ENCODE data around the gene USP16.

The USP16 gene

GRCh38 chr21:29017639-29018237 is 6.7 kb upstream of the USP16 start:
- TF ChIP-seq CTCF (conservative IDR thresholded peaks at IDR 0.05; ENCODE audit: low read depth, low read length), result no peak
- H3K4me3 ChIP-seq (ENCODE audit: low read length), result peak overlapping the region; percentile 88
- no peak for DNase-seq (ENCODE audit: low read depth)

- peak overlapping the region; percentile 88 for H3K4me3 ChIP-seq (ENCODE audit: low read length)
- no peak for TF ChIP-seq CTCF (conservative IDR thresholded peaks at IDR 0.05; ENCODE audit: low read depth, low read length)
- no peak for DNase-seq (ENCODE audit: low read depth)
Observed at GRCh38 chr21:29018540-29018939, 5.9 kb upstream of the USP16 start.

GRCh38 chr21:29022166-29022565 is 2.3 kb upstream of the USP16 start:
- H3K4me3 ChIP-seq (ENCODE audit: low read length), result no peak overlapping the region
- no peak for TF ChIP-seq CTCF (conservative IDR thresholded peaks at IDR 0.05; ENCODE audit: low read depth, low read length)
- no peak for DNase-seq (ENCODE audit: low read depth)

DNA sequence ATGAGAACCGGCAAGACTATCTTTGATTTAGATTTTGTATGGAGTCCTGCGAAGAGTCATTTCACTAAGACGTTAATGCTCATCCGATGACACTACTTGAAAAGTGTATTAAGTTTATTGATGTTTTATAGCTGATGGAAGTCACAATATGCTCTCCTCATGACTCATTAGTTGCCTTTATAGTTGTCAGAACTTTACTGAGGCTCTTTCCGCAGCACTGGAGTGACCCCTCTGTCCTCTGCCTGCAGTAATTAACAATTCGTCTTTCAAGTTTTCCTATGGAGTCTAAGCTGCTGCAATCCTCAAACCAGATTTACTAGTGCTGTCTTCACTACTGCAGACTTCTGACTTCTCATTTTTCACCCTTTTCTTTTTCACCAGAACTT is 853 bp downstream of the USP16 start:
- peak overlapping the region; percentile 89 for H3K4me3 ChIP-seq (ENCODE audit: low read length)
- no peak for DNase-seq (ENCODE audit: low read depth)
- no peak for TF ChIP-seq CTCF (conservative IDR thresholded peaks at IDR 0.05; ENCODE audit: low read depth, low read length)

GRCh38 chr21:29029524-29029923 is 5.1 kb downstream of the USP16 start:
- TF ChIP-seq CTCF (conservative IDR thresholded peaks at IDR 0.05; ENCODE audit: low read depth, low read length), result no peak
- no peak overlapping the region for H3K4me3 ChIP-seq (ENCODE audit: low read length)
- no peak for DNase-seq (ENCODE audit: low read depth)

DNA sequence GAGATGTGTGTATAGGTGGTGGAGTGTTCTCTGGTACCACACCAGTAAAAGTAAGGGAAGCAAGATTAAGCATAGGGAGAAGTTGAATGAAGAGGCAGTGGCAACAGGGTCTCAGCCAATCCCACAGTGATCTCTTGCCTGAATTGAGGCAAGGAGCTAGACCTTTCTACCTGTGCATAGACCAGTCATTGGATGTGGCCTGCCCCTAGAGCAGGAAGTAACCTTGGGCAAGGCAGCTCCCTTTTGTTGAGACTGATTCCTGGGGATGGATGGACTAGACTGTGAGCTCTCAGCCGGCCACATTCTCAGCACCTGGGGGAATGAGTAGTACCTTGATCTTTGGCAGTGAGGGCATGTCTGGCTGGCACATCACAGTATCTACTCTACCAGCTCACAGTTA is 6.4 kb downstream of the USP16 start:
- no peak for DNase-seq (ENCODE audit: low read depth)
- no peak overlapping the region for H3K4me3 ChIP-seq (ENCODE audit: low read length)
- TF ChIP-seq CTCF (conservative IDR thresholded peaks at IDR 0.05; ENCODE audit: low read depth, low read length), result no peak

DNA sequence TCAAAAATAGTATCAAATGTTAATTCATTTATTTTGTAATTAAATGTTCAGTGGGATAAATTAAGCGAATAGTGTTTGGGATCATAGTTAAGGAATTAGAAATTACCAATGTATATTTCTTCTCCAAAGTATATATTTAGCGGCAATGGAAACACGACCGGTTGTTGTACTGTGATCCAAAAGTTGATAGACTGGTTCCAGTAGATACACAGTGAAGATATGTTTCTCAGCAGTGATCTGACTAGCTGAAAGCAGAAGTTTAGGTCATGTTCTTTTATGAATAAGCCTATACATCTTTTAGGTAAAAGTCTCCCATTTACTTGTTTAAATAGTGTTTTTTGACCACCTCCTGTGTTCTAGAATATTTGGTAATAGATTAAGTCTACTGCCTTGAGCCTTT is 8.8 kb downstream of the USP16 start:
- no peak for DNase-seq (ENCODE audit: low read depth)
- no peak for TF ChIP-seq CTCF (conservative IDR thresholded peaks at IDR 0.05; ENCODE audit: low read depth, low read length)
- H3K4me3 ChIP-seq (ENCODE audit: low read length), result no peak overlapping the region

Measured in retinal pigment epithelial cell (primary cell).